Duodenal mucosa (tissue), 2 donors: Measurements from ENCODE around the gene ANXA10.

Experiments
- H3K27ac ChIP-seq: one replicate; pipeline ENCODE4 v1.7.0; 2013; ENCODE audit warnings: low read depth, low read length
- H3K27me3 ChIP-seq, 2 donors: one replicate each; pipeline ENCODE4 v1.7.0; 2013; ENCODE audit warnings: low read length in 2 of 2, control low read depth in 1 of 2; ENCODE audit not compliant: insufficient read depth in 2 of 2, control insufficient read depth in 1 of 2
- H3K36me3 ChIP-seq, 2 donors: one replicate each; pipeline ENCODE4 v1.7.0; 2013; ENCODE audit warnings: low read length in 2 of 2, control low read depth in 1 of 2; ENCODE audit not compliant: insufficient read depth in 2 of 2, control insufficient read depth in 1 of 2
- H3K4me1 ChIP-seq, 2 donors: one replicate each; pipeline ENCODE4 v1.7.0; 2013; ENCODE audit warnings: low read length in 2 of 2, control low read depth in 1 of 2; ENCODE audit not compliant: insufficient read depth in 2 of 2, control insufficient read depth in 1 of 2
- H3K4me3 ChIP-seq, 2 donors: one replicate each; pipeline ENCODE4 v1.7.0; 2013; ENCODE audit warnings: low read length in 2 of 2, low read depth in 1 of 2
- H3K9ac ChIP-seq, 2 donors: one replicate each; pipeline ENCODE4 v1.7.0; 2013; ENCODE audit warnings: low read length in 2 of 2, low read depth in 1 of 2
- H3K9me3 ChIP-seq, 2 donors: one replicate each; pipeline ENCODE4 v1.7.0; 2013; ENCODE audit warnings: low read length in 2 of 2, control low read depth in 1 of 2; ENCODE audit not compliant: control insufficient read depth in 1 of 2

The ANXA10 gene

GRCh38 chr4:168152837-168153500, 60.6 kb downstream of the ANXA10 start:
- Histone ChIP-seq H3K4me1 (no peaks in the 10 kb centered on the region), H3K27ac (no peak overlapping the region), H3K27me3 (no peaks in the 10 kb centered on the region), H3K9ac (no peak overlapping the region), H3K4me3 (peak overlapping the region in 1 of 2 donors; percentile 45), H3K9me3 (no peaks in the 10 kb centered on the region), H3K36me3 (no peaks in the 10 kb centered on the region)

- Histone ChIP-seq H3K27ac (no peak overlapping the region), H3K9ac (no peak overlapping the region), H3K27me3 (no peaks in the 10 kb centered on the region), H3K9me3 (no peaks in the 10 kb centered on the region), H3K4me3 (peak overlapping the region; percentile 19 to 45), H3K36me3 (no peaks in the 10 kb centered on the region), H3K4me1 (no peaks in the 10 kb centered on the region)
These were observed 61.5 kb downstream of the ANXA10 start for GRCh38 chr4:168153596-168154440.

GRCh38 chr4:168154546-168155277, 62.4 kb downstream of the ANXA10 start:
- Histone ChIP-seq H3K27ac (no peak overlapping the region), H3K27me3 (no peaks in the 10 kb centered on the region), H3K9ac (no peak overlapping the region), H3K4me1 (no peaks in the 10 kb centered on the region), H3K4me3 (no peak overlapping the region), H3K9me3 (no peaks in the 10 kb centered on the region), H3K36me3 (no peaks in the 10 kb centered on the region)

- H3K27me3 ChIP-seq = no peaks in the 10 kb centered on the region
These were observed 70.3 kb downstream of the ANXA10 start for GRCh38 chr4:168162604-168163003.

GRCh38 chr4:168163106-168163505, 70.8 kb downstream of the ANXA10 start:
- Histone ChIP-seq H3K9ac (no peak overlapping the region), H3K27ac (no peak overlapping the region), H3K27me3 (no peaks in the 10 kb centered on the region), H3K9me3 (no peaks in the 10 kb centered on the region), H3K4me1 (no peaks in the 10 kb centered on the region), H3K36me3 (no peaks in the 10 kb centered on the region), H3K4me3 (no peak overlapping the region)

More at GRCh38 chr4:168162604-168163003, 70.3 kb downstream of the ANXA10 start:
- no peaks in the 10 kb centered on the region for H3K36me3 ChIP-seq
- no peak overlapping the region for H3K27ac ChIP-seq
- no peaks in the 10 kb centered on the region for H3K4me1 ChIP-seq
- no peak overlapping the region for H3K4me3 ChIP-seq
- no peaks in the 10 kb centered on the region for H3K9me3 ChIP-seq
- H3K9ac ChIP-seq = no peak overlapping the region

GRCh38 chr4:168164045-168164444, 71.7 kb downstream of the ANXA10 start:
- Histone ChIP-seq H3K27ac (no peak overlapping the region), H3K36me3 (no peaks in the 10 kb centered on the region), H3K9me3 (no peaks in the 10 kb centered on the region), H3K27me3 (no peaks in the 10 kb centered on the region), H3K4me1 (no peaks in the 10 kb centered on the region), H3K9ac (no peak overlapping the region), H3K4me3 (no peak overlapping the region)

- Histone ChIP-seq H3K36me3 (no peaks in the 10 kb centered on the region), H3K27me3 (no peaks in the 10 kb centered on the region), H3K4me3 (no peak overlapping the region), H3K9me3 (no peaks in the 10 kb centered on the region), H3K27ac (no peak overlapping the region), H3K9ac (no peak overlapping the region), H3K4me1 (no peaks in the 10 kb centered on the region)
These were observed 72.7 kb downstream of the ANXA10 start for GRCh38 chr4:168164915-168165548.

GRCh38 chr4:168167714-168168284, 75.5 kb downstream of the ANXA10 start:
- Histone ChIP-seq H3K27me3 (no peaks in the 10 kb centered on the region), H3K36me3 (no peaks in the 10 kb centered on the region), H3K9me3 (no peaks in the 10 kb centered on the region), H3K27ac (no peak overlapping the region), H3K4me3 (no peak overlapping the region), H3K4me1 (no peaks in the 10 kb centered on the region), H3K9ac (no peak overlapping the region)

- Histone ChIP-seq H3K27ac (no peak overlapping the region), H3K4me3 (no peak overlapping the region), H3K9me3 (no peaks in the 10 kb centered on the region), H3K36me3 (no peaks in the 10 kb centered on the region), H3K4me1 (peaks cover 0 to 7% of the 10 kb centered on the region in 2 donors), H3K27me3 (no peaks in the 10 kb centered on the region), H3K9ac (no peak overlapping the region)
These were observed 82.0 kb downstream of the ANXA10 start for GRCh38 chr4:168174308-168174707.
